ENCODE results near the gene NEDD1.
A peak's percentile ranks its signal among the peaks of the same experiment; 100 is the strongest.

The NEDD1 gene

DNA sequence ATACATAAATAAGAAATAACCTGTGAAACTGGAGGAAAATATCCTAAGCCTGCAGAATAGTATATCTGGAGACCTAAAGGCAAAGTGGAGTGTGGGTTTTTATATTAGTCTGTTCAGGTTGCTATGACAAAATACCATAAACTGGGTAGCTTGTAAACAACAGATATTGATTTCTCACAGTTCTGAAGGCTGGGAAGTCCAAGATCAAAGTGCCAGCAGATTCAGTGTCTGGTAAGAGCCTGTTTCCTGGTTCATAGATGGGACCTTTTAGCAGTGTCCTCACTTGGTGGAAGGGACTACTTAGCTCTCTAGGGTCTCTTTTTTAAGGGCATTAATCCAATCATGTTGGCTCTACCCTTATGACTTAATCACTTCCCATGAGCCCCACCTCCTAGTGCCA, 25.4 kb upstream of the NEDD1 start:
- TF ChIP-seq, protein P1, sequence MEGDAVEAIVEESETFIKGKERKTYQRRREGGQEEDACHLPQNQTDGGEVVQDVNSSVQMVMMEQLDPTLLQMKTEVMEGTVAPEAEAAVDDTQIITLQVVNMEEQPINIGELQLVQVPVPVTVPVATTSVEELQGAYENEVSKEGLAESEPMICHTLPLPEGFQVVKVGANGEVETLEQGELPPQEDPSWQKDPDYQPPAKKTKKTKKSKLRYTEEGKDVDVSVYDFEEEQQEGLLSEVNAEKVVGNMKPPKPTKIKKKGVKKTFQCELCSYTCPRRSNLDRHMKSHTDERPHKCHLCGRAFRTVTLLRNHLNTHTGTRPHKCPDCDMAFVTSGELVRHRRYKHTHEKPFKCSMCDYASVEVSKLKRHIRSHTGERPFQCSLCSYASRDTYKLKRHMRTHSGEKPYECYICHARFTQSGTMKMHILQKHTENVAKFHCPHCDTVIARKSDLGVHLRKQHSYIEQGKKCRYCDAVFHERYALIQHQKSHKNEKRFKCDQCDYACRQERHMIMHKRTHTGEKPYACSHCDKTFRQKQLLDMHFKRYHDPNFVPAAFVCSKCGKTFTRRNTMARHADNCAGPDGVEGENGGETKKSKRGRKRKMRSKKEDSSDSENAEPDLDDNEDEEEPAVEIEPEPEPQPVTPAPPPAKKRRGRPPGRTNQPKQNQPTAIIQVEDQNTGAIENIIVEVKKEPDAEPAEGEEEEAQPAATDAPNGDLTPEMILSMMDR (conservative IDR thresholded peaks at IDR 0.05; ENCODE audit: low read depth, low read length): no peak
- no peak for DNase-seq (ENCODE audit: low read depth)
- H3K4me3 ChIP-seq (ENCODE audit: low read depth, low read length): no peak overlapping the region

DNA sequence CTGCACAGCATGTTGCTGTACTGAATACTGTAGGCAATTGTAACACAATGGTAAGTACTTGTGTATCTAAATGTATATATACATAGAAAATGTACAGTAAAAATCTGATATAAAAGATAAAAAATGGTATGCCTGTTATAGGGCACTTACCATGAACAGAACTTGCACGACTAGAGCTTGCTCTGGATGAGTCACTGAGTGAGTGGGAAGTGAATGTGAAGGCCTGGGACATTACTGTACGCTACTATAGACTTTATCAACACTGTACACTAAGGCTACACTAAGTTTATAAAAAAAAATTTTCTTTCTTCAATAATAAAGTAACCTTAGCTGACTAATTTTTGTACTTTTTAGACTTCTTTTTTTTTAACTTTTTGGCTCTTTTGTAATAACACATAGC, 24.2 kb upstream of the NEDD1 start:
- H3K4me3 ChIP-seq (ENCODE audit: low read depth, low read length): no peak overlapping the region
- TF ChIP-seq, protein P1 (conservative IDR thresholded peaks at IDR 0.05; ENCODE audit: low read depth, low read length): no peak
- DNase-seq (ENCODE audit: low read depth): peak; percentile 75

GRCh38 chr12:96883571-96883970, 23.5 kb upstream of the NEDD1 start:
- TF ChIP-seq, protein P1 (conservative IDR thresholded peaks at IDR 0.05; ENCODE audit: low read depth, low read length): no peak
- DNase-seq (ENCODE audit: low read depth): peak; percentile 36
- H3K4me3 ChIP-seq (ENCODE audit: low read depth, low read length): no peak overlapping the region

DNA sequence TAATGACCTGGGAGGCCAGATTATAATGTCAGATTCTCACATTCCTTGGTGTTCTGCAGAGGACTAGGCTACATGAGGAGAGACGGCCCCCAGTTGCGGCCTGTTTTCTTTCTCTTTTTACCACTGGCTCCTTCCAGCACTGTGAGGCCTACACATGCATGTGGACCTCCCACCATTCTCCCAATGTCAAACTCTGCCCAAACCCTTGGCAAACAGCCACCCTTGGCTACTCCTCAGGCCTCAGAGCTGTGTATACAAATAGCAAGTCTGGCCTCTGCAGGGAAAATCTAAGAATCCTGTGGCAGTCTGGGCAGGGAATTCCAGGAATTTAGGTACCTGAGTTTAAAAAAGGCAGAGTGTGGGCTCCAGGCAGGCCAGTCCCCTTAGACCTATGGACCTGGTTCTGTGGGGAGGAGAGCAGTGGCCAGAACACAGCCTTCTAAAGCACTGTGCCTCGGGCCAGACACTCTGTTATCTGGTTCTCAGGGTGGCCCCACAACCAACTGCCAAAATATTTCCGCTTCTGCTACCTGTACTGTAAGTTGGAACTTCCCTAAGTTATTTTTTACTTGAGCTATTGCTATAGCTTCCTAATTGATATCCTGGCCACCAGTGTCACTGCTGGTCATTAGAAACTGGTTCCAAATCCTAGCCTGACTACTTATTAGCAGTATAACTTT, 19.9 kb upstream of the NEDD1 start:
- TF ChIP-seq, protein P1 (conservative IDR thresholded peaks at IDR 0.05; ENCODE audit: low read depth, low read length): no peak
- no peak overlapping the region for H3K4me3 ChIP-seq (ENCODE audit: low read depth, low read length)
- DNase-seq (ENCODE audit: low read depth): peak; percentile 80

- TF ChIP-seq, protein P1 (conservative IDR thresholded peaks at IDR 0.05; ENCODE audit: low read depth, low read length): no peak
- H3K4me3 ChIP-seq (ENCODE audit: low read depth, low read length): no peak overlapping the region
- DNase-seq (ENCODE audit: low read depth): peak; percentile 55
Observed at GRCh38 chr12:96889273-96889933, 17.7 kb upstream of the NEDD1 start.

DNA sequence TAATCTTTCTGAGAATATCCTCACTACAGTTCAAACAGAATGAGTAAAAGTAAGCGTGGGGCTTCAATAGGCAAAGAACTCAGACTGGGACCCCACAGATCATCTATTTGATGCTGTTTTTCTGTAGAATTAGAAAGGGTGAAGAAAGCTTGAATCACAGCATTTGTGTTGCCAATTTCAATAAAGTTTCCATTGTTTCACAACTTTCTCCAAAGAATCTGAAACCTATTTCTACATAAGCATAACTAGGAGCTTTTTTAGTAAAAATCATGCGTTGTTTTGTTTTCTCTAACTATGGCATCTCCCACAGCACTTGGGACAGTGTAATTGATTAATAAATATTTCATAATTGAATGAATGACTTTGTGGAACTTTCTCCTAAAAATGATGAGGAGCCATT, 16.7 kb upstream of the NEDD1 start:
- TF ChIP-seq, protein P1 (conservative IDR thresholded peaks at IDR 0.05; ENCODE audit: low read depth, low read length): no peak

DNA sequence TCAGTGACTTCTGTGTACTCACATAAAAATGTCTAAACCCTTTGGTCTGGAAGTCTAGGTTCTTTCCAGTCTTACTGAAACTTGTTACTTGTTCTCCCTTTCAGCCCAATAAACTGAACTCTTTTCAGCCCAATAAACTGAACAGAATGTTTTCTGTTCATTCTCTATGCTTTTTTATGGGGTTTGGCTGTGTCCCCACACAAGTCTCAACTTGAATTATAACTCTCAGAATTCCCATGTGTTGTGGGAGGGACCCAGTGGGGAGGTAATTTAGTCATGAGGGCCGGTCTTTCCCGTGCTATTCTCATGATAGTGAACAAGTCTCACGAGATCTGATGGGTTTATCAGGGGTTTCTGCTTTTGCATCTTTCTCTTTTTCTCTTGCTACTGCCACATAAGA, 15.0 kb upstream of the NEDD1 start:
- no peak for DNase-seq (ENCODE audit: low read depth)
- no peak overlapping the region for H3K4me3 ChIP-seq (ENCODE audit: low read depth, low read length)
- TF ChIP-seq, protein P1 (conservative IDR thresholded peaks at IDR 0.05; ENCODE audit: low read depth, low read length): no peak

More for the DNA sequence above, 16.7 kb upstream of the NEDD1 start:
- no peak for DNase-seq (ENCODE audit: low read depth)
- no peak overlapping the region for H3K4me3 ChIP-seq (ENCODE audit: low read depth, low read length)

Measured in choroid plexus epithelial cell (primary cell).